Esophagus squamous epithelium (tissue), 4 donors: ENCODE measurements around the gene NAV3.

Experiments used
- CTCF ChIP-seq, 6 experiments: fragments of 450-650 bp in 4 of 6; fragments of 200-600 bp in 2 of 6; sonication (generic) in 2 of 6; IDR thresholded peaks; one replicate each; pipeline ENCODE4 v1.5.1; 2016 to 2019; ENCODE audit warnings: antibody characterized with exemption in 6 of 6, mild to moderate bottlenecking in 4 of 6, moderate library complexity in 4 of 6
- POLR2A ChIP-seq, 4 donors: fragments of 450-650 bp; IDR thresholded peaks; one replicate each; pipeline ENCODE4 v1.6.1; 2017; ENCODE audit warnings: antibody characterized with exemption in 4 of 4, mild to moderate bottlenecking in 4 of 4, moderate library complexity in 3 of 4

- no peak for TF ChIP-seq CTCF (IDR thresholded peaks at IDR 0.05)
- no peak for TF ChIP-seq POLR2A (IDR thresholded peaks at IDR 0.05)
Observed at GRCh38 chr12:77999074-77999715, 168.5 kb downstream of the NAV3 start.
